Measurements from ENCODE around the gene NOL8.

- no peak for TF ChIP-seq CTCF (IDR thresholded peaks at IDR 0.05 in 8 of 11, conservative IDR thresholded peaks at IDR 0.05 in 3 of 11)
- no peak for TF ChIP-seq POLR2A (IDR thresholded peaks at IDR 0.05)
- no peak for TF ChIP-seq POLR2AphosphoS5 (IDR thresholded peaks at IDR 0.05)
Measured at GRCh38 chr9:92350740-92351133, 25.6 kb upstream of the NOL8 start.
